ENCODE measurements around the gene PPP1R13L. TPM values are rescaled to one million over a fixed set of nuclear protein-coding genes. Genes with fewer than 3 reads are reported as not detected.
A peak's percentile ranks its signal among the peaks of the same experiment; 100 is the strongest.

PPP1R13L gene
- total and polyA plus RNA-seq, 2 of the 8 experiments (the other 6 are each of a cell fraction or from before 2014, with no cell fraction given): 9.1 to 15.3 TPM

GRCh38 chr19:45406226-45407090 is 1.6 kb upstream of the PPP1R13L start, which contains the start of gene POLR1G (continued):
- TF ChIP-seq, protein P1, sequence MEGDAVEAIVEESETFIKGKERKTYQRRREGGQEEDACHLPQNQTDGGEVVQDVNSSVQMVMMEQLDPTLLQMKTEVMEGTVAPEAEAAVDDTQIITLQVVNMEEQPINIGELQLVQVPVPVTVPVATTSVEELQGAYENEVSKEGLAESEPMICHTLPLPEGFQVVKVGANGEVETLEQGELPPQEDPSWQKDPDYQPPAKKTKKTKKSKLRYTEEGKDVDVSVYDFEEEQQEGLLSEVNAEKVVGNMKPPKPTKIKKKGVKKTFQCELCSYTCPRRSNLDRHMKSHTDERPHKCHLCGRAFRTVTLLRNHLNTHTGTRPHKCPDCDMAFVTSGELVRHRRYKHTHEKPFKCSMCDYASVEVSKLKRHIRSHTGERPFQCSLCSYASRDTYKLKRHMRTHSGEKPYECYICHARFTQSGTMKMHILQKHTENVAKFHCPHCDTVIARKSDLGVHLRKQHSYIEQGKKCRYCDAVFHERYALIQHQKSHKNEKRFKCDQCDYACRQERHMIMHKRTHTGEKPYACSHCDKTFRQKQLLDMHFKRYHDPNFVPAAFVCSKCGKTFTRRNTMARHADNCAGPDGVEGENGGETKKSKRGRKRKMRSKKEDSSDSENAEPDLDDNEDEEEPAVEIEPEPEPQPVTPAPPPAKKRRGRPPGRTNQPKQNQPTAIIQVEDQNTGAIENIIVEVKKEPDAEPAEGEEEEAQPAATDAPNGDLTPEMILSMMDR (IDR thresholded peaks at IDR 0.05; ENCODE audit: control extremely low read depth in 1 of 3, insufficient read depth in 1 of 3, low read depth in 1 of 3, low read length in 3 of 3): no peak
- TF ChIP-seq GTF2F1 (IDR thresholded peaks at IDR 0.05; ENCODE audit: borderline replicate concordance, low read depth, low read length) (no peak), CBX5 (IDR thresholded peaks at IDR 0.05; ENCODE audit: low read depth, low read length) (no peak), BCL11A (IDR thresholded peaks at IDR 0.05; ENCODE audit: low read depth in 2 of 2, low read length in 2 of 2) (no peak), SP1 (IDR thresholded peaks at IDR 0.05; ENCODE audit: low read depth, low read length) (peak; percentile 92), PHF8 (conservative IDR thresholded peaks at IDR 0.05; ENCODE audit: low read depth, low read length) (peak; percentile 69), POLR2AphosphoS5 (IDR thresholded peaks at IDR 0.05; ENCODE audit: low read depth, low read length) (peak; percentile 51), KDM1A (IDR thresholded peaks at IDR 0.05; ENCODE audit: borderline replicate concordance, low read length) (no peak), JUND (IDR thresholded peaks at IDR 0.05; ENCODE audit: low read length) (peak; percentile 98), EGR1 (IDR thresholded peaks at IDR 0.05; ENCODE audit: borderline replicate concordance, low read depth, low read length) (peak; percentile 58; the same call in 1 of the 2 replicates), SAP30 (IDR thresholded peaks at IDR 0.05; ENCODE audit: insufficient read depth, insufficient replicate concordance, low read length) (peak; percentile 86), CEBPB (IDR thresholded peaks at IDR 0.05; ENCODE audit: low read depth, low read length) (peak; percentile 26; the same call in 1 of the 2 replicates), SUZ12 (IDR thresholded peaks at IDR 0.05; ENCODE audit: low read length) (no peak), KDM4A (IDR thresholded peaks at IDR 0.05; ENCODE audit: low read depth, low read length, severe bottlenecking) (peak; percentile 76), FOSL1 (IDR thresholded peaks at IDR 0.05; ENCODE audit: insufficient read depth, low read depth, low read length) (no peak), RXRA (IDR thresholded peaks at IDR 0.05; ENCODE audit: insufficient read depth, low read depth, low read length) (no peak), MAX (IDR thresholded peaks at IDR 0.05) (peak; percentile 94), SP4 (IDR thresholded peaks at IDR 0.05; ENCODE audit: low read length) (peak; percentile 79; the same call in 1 of the 2 replicates), CTBP2 (IDR thresholded peaks at IDR 0.05; ENCODE audit: borderline replicate concordance, insufficient read depth, insufficient read length, low read length) (no peak), POLR2A (IDR thresholded peaks at IDR 0.05; ENCODE audit: control extremely low read depth in 1 of 2, low read depth in 2 of 2, low read length in 2 of 2) (peak in 1 of 2 experiments; percentile 77; a peak in 2 of 3 replicates)
